ENCODE measurements around the gene MLH1.

DNA sequence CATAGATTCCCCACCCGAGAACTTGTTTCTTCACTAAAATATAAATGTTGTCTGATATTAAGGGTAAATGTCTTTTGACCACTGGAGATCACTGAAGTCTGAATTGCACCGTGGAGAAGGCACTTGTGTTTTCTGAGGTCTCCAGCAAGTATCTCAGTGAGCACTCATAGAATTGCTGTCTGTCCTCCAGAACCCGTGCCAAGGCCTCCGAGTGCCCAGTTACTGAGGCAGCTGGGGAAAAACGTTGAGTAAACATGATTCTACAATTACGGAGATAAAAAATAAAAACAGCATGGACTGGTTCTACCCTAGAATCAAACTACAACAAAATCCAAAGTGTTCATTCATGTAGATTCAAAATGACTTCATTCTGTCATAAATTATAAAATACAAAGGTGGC, 60.0 kb downstream of the MLH1 start:
- TF ChIP-seq, protein P1, sequence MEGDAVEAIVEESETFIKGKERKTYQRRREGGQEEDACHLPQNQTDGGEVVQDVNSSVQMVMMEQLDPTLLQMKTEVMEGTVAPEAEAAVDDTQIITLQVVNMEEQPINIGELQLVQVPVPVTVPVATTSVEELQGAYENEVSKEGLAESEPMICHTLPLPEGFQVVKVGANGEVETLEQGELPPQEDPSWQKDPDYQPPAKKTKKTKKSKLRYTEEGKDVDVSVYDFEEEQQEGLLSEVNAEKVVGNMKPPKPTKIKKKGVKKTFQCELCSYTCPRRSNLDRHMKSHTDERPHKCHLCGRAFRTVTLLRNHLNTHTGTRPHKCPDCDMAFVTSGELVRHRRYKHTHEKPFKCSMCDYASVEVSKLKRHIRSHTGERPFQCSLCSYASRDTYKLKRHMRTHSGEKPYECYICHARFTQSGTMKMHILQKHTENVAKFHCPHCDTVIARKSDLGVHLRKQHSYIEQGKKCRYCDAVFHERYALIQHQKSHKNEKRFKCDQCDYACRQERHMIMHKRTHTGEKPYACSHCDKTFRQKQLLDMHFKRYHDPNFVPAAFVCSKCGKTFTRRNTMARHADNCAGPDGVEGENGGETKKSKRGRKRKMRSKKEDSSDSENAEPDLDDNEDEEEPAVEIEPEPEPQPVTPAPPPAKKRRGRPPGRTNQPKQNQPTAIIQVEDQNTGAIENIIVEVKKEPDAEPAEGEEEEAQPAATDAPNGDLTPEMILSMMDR (IDR thresholded peaks at IDR 0.05), result no peak
- TF ChIP-seq EP300 (IDR thresholded peaks at IDR 0.05; ENCODE audit: low read depth), result no peak

All from transverse colon (tissue), 3 donors.